Upper lobe of right lung (tissue), 1 donor: ENCODE measurements around the gene PHYHIPL. TPM values are rescaled to one million over a fixed set of nuclear protein-coding genes. Genes with fewer than 3 reads are reported as not detected.

Experiments
- ATAC-seq: fragments of 200-7000 bp; cut with Tn5 transposase; one replicate; pipeline ENCODE4 v1.9.1; 2020; ENCODE audit warnings: mild to moderate bottlenecking, moderate library complexity
- DNase-seq: peaks from one replicate; pipeline ENCODE4 v3.0.0-alpha.2; 2020
- H3K27ac ChIP-seq: fragments of 200-600 bp; one replicate; pipeline ENCODE4 v1.8.0; 2022
- H3K27me3 ChIP-seq: fragments of 200-600 bp; one replicate; pipeline ENCODE4 v1.8.0; 2022; ENCODE audit warnings: mild to moderate bottlenecking
- H3K36me3 ChIP-seq: fragments of 200-600 bp; one replicate; pipeline ENCODE4 v1.8.0; 2022
- H3K4me1 ChIP-seq: fragments of 200-600 bp; one replicate; pipeline ENCODE4 v1.8.0; 2022
- H3K4me3 ChIP-seq: fragments of 200-600 bp; one replicate; pipeline ENCODE4 v1.8.0; 2022; ENCODE audit warnings: mild to moderate bottlenecking
- H3K9me3 ChIP-seq: fragments of 200-600 bp; one replicate; pipeline ENCODE4 v1.8.0; 2022
- intact Hi-C: fragments of 100-400 bp; cut with DNase I; formaldehyde crosslinking; loops from one replicate; pipeline ENCODE4 v1.11.0; 2022
- total RNA-seq: library from RNA; stranded (reverse); fragmentation: NEBNext Ultra II Directional; extraction: Animal tissue kit (Norgen Biotek cat#: 25700); gene quantifications from one replicate; pipeline ENCODE4 v1.2.1, GENCODE V29; 2021
- TF ChIP-seq, protein P1 (sequence below): fragments of 200-600 bp; IDR thresholded peaks from one replicate; pipeline ENCODE4 v1.8.0; 2022; ENCODE audit warnings: antibody characterized with exemption
- donor health status: DM: no; HTN: yes; CAD: no; lungs with severe emphysema.

PHYHIPL gene
- total RNA-seq, 1 donor from 2014 or later = not detected

DNA sequence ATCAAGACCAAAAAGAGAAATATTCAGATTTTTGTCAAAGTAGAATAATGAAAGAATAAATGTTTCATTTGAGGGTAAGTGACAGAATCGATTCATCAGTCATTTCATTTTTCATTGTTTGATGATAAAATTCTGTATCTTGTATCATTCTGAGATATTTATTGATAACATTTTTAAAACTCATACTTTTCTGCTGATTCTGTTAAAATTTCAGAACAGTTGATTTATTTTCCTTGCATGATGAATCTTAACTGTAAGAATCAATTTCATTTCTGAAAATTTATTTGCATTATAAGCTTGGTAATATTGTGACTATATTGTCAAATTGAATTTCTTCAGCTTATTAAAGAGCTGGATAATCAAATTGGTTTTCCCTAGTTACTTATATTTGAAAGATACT is 13.9 kb downstream of the PHYHIPL start:
- Histone ChIP-seq H3K27me3 (no peaks in the 10 kb centered on the region), H3K4me1 (no peaks in the 10 kb centered on the region), H3K4me3 (no peak overlapping the region), H3K9me3 (no peaks in the 10 kb centered on the region), H3K36me3 (no peaks in the 10 kb centered on the region), H3K27ac (no peak overlapping the region)
- DNase-seq (no peak), ATAC-seq (no peak)
- TF ChIP-seq, protein P1, sequence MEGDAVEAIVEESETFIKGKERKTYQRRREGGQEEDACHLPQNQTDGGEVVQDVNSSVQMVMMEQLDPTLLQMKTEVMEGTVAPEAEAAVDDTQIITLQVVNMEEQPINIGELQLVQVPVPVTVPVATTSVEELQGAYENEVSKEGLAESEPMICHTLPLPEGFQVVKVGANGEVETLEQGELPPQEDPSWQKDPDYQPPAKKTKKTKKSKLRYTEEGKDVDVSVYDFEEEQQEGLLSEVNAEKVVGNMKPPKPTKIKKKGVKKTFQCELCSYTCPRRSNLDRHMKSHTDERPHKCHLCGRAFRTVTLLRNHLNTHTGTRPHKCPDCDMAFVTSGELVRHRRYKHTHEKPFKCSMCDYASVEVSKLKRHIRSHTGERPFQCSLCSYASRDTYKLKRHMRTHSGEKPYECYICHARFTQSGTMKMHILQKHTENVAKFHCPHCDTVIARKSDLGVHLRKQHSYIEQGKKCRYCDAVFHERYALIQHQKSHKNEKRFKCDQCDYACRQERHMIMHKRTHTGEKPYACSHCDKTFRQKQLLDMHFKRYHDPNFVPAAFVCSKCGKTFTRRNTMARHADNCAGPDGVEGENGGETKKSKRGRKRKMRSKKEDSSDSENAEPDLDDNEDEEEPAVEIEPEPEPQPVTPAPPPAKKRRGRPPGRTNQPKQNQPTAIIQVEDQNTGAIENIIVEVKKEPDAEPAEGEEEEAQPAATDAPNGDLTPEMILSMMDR = no peak
- intact Hi-C loops = no loop called here

DNA sequence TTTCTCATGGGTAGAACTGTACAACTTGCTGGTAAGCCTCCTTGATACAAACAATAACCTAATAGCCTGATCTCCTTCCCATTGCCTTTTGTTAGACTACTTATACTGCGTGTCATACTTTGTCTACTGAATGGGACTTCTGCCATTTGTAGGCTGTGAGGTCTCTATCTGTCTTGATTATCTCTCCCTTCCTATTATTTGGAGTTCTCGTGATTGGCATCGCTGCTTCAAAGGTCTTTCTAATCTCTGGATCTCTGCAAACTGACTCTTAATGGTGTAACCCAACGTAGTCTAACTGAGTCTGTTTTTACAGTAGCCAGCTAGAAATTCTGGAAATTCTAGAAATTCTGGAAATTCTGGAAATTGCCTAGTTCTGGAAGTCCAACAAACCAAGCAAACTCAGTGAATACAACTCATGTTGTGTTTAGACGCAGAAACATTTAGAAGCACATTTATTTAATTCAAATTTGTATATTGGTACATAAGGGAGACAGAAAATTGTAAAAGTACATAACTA is 29.8 kb downstream of the PHYHIPL start:
- intact Hi-C loops = no loop called here
- no peaks in the 10 kb centered on the region for H3K36me3 ChIP-seq

DNA sequence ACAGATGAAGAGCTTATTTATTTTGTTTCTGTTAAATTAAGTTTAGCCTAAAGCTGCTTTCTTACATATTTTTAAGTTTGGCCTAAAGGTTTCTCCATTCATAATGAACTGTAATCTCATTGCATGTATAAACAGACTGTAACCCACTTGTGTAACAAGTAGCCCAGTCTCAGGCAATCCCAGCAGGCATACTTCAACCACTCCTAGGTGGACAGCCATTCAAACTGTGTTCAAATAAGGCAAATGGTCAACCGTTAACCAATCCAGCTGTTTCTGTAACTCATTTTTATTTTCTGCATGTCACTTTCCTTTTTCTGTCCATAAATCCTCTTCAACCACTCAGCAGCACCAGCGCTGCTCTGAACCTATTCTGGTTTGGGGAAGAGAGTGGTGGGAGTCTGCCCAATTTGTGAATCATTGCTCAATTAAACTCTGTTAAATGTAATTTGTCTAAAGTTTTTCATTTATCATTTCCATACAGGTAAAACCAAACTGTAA is 35.9 kb downstream of the PHYHIPL start:
- DNase-seq = no peak
- Histone ChIP-seq H3K27me3 (no peaks in the 10 kb centered on the region), H3K4me1 (no peaks in the 10 kb centered on the region), H3K36me3 (no peaks in the 10 kb centered on the region), H3K9me3 (no peaks in the 10 kb centered on the region), H3K4me3 (no peak overlapping the region), H3K27ac (no peak overlapping the region)
- intact Hi-C loops = no loop called here
- TF ChIP-seq, protein P1 = no peak
- ATAC-seq = no peak

More for the DNA sequence above, 29.8 kb downstream of the PHYHIPL start:
- Histone ChIP-seq H3K4me1 (no peaks in the 10 kb centered on the region), H3K9me3 (no peaks in the 10 kb centered on the region), H3K27ac (no peak overlapping the region), H3K27me3 (no peaks in the 10 kb centered on the region), H3K4me3 (no peak overlapping the region)
- TF ChIP-seq, protein P1 = no peak
- no peak for ATAC-seq
- no peak for DNase-seq

DNA sequence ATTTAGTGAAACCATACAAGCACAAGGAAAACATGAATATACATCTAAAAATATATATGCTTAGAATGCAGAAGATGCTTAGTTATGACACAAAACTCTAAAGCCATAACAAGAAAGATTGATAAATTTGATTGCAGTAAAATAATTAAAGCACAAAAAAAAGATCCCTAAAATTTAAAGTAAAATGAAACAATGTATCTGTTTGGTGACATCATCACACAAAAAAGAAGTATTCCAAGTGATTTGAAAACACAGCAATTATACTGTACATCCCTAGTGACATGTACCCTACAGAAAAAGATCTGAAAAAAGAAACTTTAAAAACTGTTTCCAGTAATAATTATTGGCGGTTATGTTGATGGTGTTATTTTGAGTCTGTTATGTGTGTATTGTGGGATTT is 37.7 kb downstream of the PHYHIPL start:
- no peak for DNase-seq
- H3K9me3 ChIP-seq = no peaks in the 10 kb centered on the region
- no peaks in the 10 kb centered on the region for H3K36me3 ChIP-seq
- ATAC-seq = no peak
- no peak overlapping the region for H3K27ac ChIP-seq
- intact Hi-C loops = no loop called here
- H3K27me3 ChIP-seq = no peaks in the 10 kb centered on the region
- TF ChIP-seq, protein P1 = no peak
- no peaks in the 10 kb centered on the region for H3K4me1 ChIP-seq
- no peak overlapping the region for H3K4me3 ChIP-seq

DNA sequence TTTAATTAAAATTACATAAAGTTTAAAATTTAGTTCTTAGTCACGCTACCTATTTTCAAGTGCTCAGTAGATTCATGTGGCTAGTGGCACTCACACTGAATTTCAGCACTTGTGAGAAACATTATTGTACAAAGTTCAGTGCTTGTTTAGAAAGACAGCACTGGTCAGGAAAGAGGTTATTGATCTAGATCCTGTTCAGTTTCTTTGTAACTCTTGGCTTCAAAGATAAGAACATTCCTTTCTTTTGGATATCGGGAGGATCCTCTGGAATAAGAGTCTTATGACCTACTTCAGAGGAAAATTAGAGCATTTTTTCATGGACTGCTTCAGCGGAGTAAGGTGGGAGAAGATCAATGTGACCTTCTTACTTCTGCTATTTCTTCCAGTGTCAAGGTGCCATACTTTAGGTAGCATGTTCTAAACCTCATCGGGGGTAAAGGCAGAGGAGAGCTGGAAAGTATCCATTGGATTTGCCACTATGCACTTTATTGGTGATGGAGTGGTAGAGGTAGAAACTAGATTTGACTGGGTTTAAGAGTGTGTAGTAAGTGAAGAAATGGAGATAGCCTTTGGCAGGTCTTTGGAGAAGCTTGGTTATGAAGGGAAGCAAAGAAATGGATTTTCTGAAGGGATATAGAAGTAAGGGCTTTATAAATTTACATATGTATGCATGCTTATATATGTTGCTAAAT is 39.9 kb downstream of the PHYHIPL start:
- Histone ChIP-seq H3K9me3 (no peaks in the 10 kb centered on the region), H3K4me3 (no peak overlapping the region), H3K27ac (no peak overlapping the region), H3K36me3 (no peaks in the 10 kb centered on the region), H3K4me1 (no peaks in the 10 kb centered on the region), H3K27me3 (no peaks in the 10 kb centered on the region)
- ATAC-seq (no peak), DNase-seq (no peak)
- intact Hi-C loops = no loop called here
- TF ChIP-seq, protein P1 = no peak
